ENCODE results near the gene C6orf62. TPM values are rescaled to one million over a fixed set of nuclear protein-coding genes. Genes with fewer than 3 reads are reported as not detected.

Gene C6orf62
- polyA plus RNA-seq, 1 donor from 2014 or later = 105 TPM

- no peak overlapping the region for H3K9ac ChIP-seq (ENCODE audit: low read length)
- H3K4me2 ChIP-seq (ENCODE audit: low read length) = no peak overlapping the region
- H3K4me3 ChIP-seq (ENCODE audit: low read length) = no peak overlapping the region
- H4K20me1 ChIP-seq (ENCODE audit: insufficient read depth) = no peaks in the 10 kb centered on the region
- TF ChIP-seq EP300 (conservative IDR thresholded peaks at IDR 0.05; ENCODE audit: poor library complexity, severe bottlenecking) (no peak), SMC3 (conservative IDR thresholded peaks at IDR 0.05; ENCODE audit: poor library complexity) (no peak), POLR2AphosphoS5 (IDR thresholded peaks at IDR 0.05) (no peak), RAD21 (conservative IDR thresholded peaks at IDR 0.05) (no peak), EZH2 (IDR thresholded peaks at IDR 0.05; ENCODE audit: borderline replicate concordance, insufficient read depth, low read length, poor library complexity, severe bottlenecking) (no peak), REST (IDR thresholded peaks at IDR 0.05; ENCODE audit: borderline replicate concordance) (no peak)
- H3K36me3 ChIP-seq (ENCODE audit: insufficient read depth, low read length) = peaks cover 11% of the 10 kb centered on the region
- no peaks in the 10 kb centered on the region for H3K9me3 ChIP-seq (ENCODE audit: low read length)
- no peak overlapping the region for H3K27ac ChIP-seq (ENCODE audit: low read length)
- H3K79me2 ChIP-seq (replicated peaks; ENCODE audit: insufficient read depth, low read length) = peaks cover 6% of the 10 kb centered on the region
- no peaks in the 10 kb centered on the region for H3F3A ChIP-seq (ENCODE audit: insufficient read depth, low read length, poor library complexity, severe bottlenecking)
- H3K27me3 ChIP-seq (ENCODE audit: insufficient read depth, low read depth, low read length) = no peaks in the 10 kb centered on the region
- no peaks in the 10 kb centered on the region for H3K9me2 ChIP-seq (ENCODE audit: insufficient read depth, low read length)
- no peak overlapping the region for H2AFZ ChIP-seq (ENCODE audit: low read depth, low read length)
These were observed 14.5 kb downstream of the C6orf62 start for GRCh38 chr6:24704468-24704867.

- no peak overlapping the region for H3K4me3 ChIP-seq (ENCODE audit: low read length)
- H3K4me2 ChIP-seq (ENCODE audit: low read length) = no peak overlapping the region
- H3K79me2 ChIP-seq (replicated peaks; ENCODE audit: insufficient read depth, low read length) = no peaks in the 10 kb centered on the region
- no peaks in the 10 kb centered on the region for H3F3A ChIP-seq (ENCODE audit: insufficient read depth, low read length, poor library complexity, severe bottlenecking)
- no peaks in the 10 kb centered on the region for H3K27me3 ChIP-seq (ENCODE audit: insufficient read depth, low read depth, low read length)
- H2AFZ ChIP-seq (ENCODE audit: low read depth, low read length) = no peak overlapping the region
- H3K9me2 ChIP-seq (ENCODE audit: insufficient read depth, low read length) = no peaks in the 10 kb centered on the region
- H3K9me3 ChIP-seq (ENCODE audit: low read length) = no peaks in the 10 kb centered on the region
- no peaks in the 10 kb centered on the region for H4K20me1 ChIP-seq (ENCODE audit: insufficient read depth)
- H3K27ac ChIP-seq (ENCODE audit: low read length) = no peak overlapping the region
- TF ChIP-seq SMC3 (conservative IDR thresholded peaks at IDR 0.05; ENCODE audit: poor library complexity) (no peak), REST (IDR thresholded peaks at IDR 0.05; ENCODE audit: borderline replicate concordance) (no peak), TAF1 (IDR thresholded peaks at IDR 0.05; ENCODE audit: low read depth) (no peak), EZH2 (IDR thresholded peaks at IDR 0.05; ENCODE audit: borderline replicate concordance, insufficient read depth, low read length, poor library complexity, severe bottlenecking) (no peak), POLR2AphosphoS5 (IDR thresholded peaks at IDR 0.05) (no peak), MXI1 (conservative IDR thresholded peaks at IDR 0.05; ENCODE audit: poor library complexity, severe bottlenecking) (no peak), CTCF (IDR thresholded peaks at IDR 0.05; ENCODE audit: poor library complexity, severe bottlenecking) (no peak), RAD21 (conservative IDR thresholded peaks at IDR 0.05) (no peak), EP300 (conservative IDR thresholded peaks at IDR 0.05; ENCODE audit: poor library complexity, severe bottlenecking) (no peak)
- no peak overlapping the region for H3K9ac ChIP-seq (ENCODE audit: low read length)
- peaks cover 11% of the 10 kb centered on the region for H3K36me3 ChIP-seq (ENCODE audit: insufficient read depth, low read length)
These were observed 16.2 kb downstream of the C6orf62 start for GRCh38 chr6:24702720-24703282.
